ENCODE data around the gene SOCS6. TPM values are rescaled to one million over a fixed set of nuclear protein-coding genes. Genes with fewer than 3 reads are reported as not detected.
A peak's percentile ranks its signal among the peaks of the same experiment; 100 is the strongest.

SOCS6 gene
- total RNA-seq, 1 experiment from 2014 or later: 7.8 TPM

DNA sequence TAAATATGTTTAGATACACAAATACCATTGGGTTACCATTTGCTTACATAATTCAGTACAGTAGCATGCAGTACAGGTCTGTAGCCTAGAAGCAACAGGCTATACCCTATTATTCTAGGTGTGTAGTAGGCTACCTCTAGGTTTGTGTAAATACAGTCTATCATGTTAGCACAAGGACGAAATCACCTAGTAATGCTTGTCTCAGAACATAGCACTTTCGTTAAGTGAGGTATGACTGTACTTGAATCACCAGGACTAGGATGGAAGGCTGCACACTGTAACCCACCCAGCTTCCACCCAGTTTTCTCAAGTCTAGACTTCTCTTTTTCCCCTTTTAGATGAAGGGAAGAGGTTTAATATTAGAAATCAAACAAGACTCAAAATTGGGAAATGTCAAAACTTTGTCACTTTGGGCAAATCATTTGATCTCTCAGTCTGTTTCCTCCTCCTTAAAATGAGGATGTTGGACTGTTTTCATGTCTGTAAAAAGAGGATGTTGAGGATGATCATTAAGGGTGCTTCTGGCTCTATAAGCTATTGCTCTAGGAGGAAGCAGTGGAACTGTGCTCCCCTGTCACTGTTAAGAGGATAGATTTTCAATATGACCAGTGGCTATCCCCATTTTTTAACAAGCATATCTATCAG, 3.7 kb upstream of the SOCS6 start:
- in situ Hi-C loops (cut with HindIII; ENCODE audit: low pct_unique_long_range_greater_than_20kb, low sequenced_read_pairs): no loop called here

DNA sequence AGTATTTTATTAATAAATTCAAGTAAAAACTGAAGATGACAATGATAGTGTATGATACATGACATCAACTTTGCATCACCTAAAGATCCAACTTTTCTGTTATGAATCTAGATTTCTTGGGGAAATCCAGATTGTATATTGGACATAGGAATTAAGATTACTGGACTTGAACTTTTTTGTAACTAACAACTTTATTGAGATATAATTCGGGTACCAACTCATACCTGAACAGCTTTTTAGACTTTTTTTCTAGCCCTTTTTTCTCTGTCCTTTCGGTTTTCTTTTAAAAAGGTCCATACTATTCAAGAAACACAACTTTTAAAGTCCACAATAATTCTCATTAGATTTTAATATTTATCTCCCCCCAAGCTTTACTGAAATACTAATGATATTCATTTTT, 1.1 kb upstream of the SOCS6 start:
- in situ Hi-C loops (cut with HindIII; ENCODE audit: low pct_unique_long_range_greater_than_20kb, low sequenced_read_pairs): no loop called here
- no peak for DNase-seq (ENCODE audit: low read depth)

More for the DNA sequence above, 3.7 kb upstream of the SOCS6 start:
- no peak for DNase-seq (ENCODE audit: low read depth)

DNA sequence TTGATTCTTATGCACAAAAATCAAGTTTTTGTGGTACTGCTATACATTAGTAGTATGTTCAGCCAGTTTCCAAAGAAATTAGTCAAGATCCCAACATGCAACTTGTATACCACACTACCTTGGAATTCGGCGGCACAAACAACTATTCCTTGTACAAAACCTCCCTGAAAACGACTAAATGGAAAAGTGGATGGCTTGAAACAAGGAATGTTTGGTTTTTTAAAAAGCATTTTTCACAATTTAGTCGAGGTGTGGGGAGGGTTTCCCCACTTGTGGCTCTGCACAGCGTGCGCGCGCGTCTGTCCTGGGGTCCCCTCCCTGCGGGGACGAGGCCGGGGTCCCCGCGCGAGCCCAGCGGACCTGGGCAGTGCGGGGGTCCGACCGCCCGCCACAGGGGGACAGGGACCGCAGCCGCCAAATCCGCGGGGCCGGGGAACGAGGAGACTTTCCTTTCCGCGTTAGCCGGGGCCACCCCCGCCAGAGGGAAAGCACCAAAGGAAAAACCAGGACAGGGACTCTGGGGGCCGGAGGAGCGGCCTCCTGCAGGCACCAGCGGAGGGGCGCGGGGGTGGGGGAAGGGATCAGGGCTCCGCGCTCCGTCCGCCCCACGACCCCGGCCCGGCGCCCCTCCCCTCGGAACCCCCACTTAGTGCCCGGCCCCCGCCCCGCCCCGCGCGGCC, 534 bp upstream of the SOCS6 start:
- DNase-seq (ENCODE audit: low read depth): peak; percentile 24
- in situ Hi-C loops (cut with HindIII; ENCODE audit: low pct_unique_long_range_greater_than_20kb, low sequenced_read_pairs): no loop called here

DNA sequence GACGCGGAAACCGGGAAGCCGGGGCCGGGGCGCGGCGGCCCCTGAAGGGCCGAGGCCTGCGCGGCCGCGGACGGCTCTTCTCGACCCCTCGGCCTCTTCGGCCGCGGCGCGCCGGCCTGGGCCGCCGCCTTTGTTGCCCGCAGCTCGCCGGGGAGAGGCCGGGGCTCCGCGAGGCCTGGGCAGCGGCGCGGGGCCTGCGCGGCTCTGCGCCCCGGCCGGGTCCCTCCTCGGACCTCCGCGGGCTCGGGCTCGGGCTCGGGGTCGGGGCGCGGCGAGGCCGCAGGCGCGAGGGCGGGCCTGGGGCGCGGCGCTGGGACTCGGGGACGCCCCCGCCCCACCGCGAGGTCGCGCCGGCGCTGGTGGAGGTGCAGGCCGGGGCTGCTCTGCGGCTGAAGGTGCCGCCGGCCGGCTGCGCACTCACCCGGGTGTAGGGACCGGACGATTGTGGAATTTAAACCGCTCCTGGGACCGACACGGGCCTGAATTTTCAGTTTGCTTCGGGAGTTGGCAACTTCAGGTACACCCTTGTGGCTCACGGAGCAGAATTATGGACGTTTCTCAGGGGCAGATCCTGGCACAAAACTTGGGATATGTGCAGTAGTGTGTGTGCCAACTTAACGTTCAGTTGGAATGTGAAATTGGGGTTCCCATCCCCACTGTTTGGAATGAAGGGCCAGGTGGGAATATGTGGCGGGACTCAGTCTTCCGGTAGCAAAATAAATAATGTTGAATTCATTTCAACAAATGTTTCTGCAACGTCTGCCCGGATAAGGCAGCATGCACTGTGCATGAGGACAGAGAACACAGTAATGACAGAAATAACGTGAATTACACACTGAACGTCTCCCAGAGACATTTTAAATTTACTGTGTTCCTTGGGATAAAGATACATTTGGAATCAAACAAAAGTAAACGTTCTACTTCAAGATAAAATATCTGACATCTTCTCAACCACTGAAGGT, 787 bp downstream of the SOCS6 start:
- in situ Hi-C loops (cut with HindIII; ENCODE audit: low pct_unique_long_range_greater_than_20kb, low sequenced_read_pairs): no loop called here
- DNase-seq (ENCODE audit: low read depth): peak; percentile 18

DNA sequence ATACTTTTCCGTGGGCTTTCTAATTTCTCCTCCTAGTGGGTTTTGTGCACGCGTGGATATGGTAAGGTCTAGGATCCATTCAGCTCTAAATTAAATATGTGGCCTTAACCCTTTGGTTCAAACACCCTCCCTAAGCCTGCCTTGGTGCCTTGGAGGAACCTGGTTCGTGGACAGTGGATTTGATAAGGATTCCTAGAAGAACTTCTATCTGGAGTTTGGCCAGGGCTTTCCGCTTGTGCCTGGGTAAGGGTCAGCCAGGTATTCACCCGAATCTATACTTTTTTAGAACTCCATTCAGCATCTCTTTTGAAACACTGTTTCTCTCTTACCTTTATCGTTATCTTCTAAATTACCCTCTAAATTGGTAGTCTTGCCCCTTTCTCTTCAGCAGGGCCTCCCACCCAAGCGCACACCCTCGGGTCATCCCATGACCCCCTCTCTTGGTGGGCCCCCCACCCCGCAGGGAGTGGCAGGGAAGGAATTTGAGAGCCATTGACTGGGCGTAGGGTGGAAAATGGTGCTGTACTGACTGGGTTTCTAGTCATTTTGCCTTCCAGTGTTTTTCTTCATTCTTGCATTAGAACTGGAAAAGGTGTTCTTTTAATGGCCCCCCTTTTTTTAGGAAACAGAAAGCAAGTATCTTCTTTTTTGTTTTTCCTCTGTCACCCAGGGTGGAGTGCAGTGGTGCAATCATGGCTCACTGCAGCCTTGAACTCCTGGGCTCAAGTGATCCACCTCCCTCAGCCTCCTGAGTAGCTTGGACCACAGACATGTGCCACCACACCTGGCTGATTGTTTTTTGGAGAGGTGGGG, 1.8 kb downstream of the SOCS6 start:
- no peak for DNase-seq (ENCODE audit: low read depth)
- in situ Hi-C loops (cut with HindIII; ENCODE audit: low pct_unique_long_range_greater_than_20kb, low sequenced_read_pairs): no loop called here

DNA sequence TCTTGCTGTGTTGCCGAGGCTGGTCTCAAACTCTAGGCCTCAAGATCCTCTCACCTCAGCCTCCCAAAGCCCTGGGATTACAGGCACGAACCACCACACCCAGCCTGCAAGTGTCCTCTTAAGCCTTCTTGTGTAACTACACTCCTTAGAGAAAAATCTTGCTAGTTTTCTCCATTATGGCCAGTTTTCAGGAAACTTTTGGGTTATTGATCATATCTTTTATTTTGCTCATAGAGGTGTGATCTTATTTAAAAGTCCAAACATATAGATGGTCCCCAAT, 2.4 kb downstream of the SOCS6 start:
- in situ Hi-C loops (cut with HindIII; ENCODE audit: low pct_unique_long_range_greater_than_20kb, low sequenced_read_pairs): no loop called here
- DNase-seq (ENCODE audit: low read depth): no peak

DNA sequence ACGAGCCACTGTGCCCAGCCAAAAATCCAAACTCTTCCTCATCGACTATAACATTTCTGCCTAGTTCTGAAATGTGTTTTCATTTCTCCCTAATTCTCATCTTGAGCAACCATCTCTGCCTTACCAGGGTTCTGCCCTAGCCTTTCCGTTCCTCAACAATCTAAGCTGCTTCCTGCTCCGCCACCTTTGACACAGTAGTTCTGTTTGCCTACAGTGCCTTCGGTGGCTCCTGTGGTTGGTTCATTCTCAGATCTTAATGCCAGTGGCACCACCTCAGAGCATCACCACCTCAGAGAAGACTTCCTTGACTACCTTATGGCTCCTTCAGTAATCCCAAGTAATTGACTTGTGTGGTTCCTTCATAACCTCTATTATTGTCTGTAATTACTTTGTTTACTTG, 3.8 kb downstream of the SOCS6 start:
- no peak for DNase-seq (ENCODE audit: low read depth)
- in situ Hi-C loops (cut with HindIII; ENCODE audit: low pct_unique_long_range_greater_than_20kb, low sequenced_read_pairs): no loop called here

DNA sequence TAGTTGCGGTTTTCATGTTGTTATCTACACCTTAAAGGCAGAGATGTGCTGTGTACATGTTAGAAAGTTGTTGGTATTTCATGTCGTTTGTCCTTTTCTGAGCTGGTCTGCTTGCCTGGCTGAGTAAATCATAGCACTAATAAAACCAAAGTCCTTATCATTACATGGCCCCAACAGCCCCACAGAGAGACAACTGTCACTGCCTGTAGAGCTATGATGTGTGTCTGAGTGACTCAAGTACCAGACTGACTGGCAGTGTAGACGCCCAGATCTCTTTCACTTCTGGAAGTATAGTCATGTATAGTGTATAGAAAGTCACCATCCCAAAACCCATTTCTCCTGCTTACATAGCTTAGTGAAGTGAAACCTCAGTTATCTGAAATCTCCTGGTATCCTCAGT, 4.3 kb downstream of the SOCS6 start:
- in situ Hi-C loops (cut with HindIII; ENCODE audit: low pct_unique_long_range_greater_than_20kb, low sequenced_read_pairs): no loop called here
- no peak for DNase-seq (ENCODE audit: low read depth)

DNA sequence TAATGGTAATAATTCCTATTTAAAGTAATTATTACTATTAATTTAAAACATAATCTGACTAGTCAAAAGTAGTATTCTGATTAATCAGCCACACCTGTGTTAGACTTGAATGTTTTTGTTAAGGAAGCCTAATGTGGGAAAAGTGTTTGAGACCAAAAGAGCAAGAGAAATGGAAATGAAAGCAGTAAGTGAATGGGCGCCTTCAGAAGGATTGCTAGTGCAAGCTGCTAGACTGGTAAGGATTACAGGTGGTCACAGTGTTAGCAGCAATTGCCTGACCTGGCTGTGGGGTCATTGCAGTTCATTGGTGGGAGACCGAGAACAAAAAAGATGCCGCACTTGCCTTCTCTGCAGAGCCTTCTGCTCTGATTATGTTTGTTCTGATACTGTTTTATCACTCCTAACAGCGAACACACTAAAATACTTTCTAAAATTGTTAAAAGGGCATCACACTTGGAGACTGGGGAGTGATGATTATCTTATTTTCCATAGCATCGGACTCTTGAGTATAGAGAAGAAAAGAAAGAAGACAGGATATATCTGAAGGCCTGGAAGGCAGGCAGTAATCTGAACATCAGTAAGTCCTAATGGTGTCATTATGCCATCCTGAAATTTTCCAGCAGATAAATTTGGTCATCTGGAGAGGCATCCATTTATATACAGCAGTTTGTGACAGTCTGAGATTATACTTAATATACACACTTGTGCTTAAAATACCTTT, 5.8 kb downstream of the SOCS6 start:
- in situ Hi-C loops (cut with HindIII; ENCODE audit: low pct_unique_long_range_greater_than_20kb, low sequenced_read_pairs): no loop called here
- no peak for DNase-seq (ENCODE audit: low read depth)

DNA sequence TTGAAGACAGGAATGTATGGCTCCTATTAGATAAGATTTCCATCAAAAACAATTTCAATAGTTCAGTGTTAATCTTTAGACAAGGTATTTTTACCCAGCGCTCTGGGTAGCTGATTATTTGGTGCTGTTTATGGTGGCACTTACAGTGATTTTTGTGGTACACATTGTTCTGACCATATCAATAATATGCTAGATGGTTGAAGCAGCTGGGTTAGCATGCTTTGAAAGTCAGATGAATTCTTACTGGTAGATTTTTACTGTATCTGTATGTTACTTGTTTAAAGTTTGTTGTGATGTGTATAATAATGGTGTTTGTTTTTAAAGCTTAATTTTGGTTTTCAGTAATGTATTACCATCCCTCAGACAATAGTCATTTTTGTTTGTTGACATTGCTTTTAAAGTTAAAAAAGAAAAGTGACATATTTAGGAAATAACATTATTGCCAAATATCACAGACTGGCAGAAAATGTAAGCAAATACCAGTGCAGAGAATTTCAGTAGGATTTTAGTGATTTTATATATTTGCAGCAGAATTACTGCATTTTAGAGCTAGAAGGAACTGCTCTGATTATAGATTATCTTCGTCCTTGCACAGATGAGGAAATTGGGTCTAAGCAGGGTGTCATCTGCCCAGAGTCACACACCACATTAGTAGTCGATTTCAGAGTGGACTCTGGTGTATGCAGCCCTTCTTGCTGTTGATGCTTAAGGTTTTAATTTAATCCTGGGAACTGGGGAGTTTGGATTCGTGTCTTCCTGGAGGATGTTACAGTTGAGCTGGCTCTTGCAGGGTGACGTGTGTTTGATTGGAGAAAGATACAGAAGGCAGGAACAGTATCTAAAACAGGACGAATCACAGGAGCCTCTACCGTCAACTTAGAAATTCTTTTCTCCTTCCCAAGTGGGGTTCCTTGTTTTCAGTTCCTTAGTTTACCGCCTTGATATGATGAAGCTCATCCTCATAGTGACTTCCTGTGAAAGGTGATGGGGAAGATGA, 6.6 kb downstream of the SOCS6 start:
- in situ Hi-C loops (cut with HindIII; ENCODE audit: low pct_unique_long_range_greater_than_20kb, low sequenced_read_pairs): no loop called here
- DNase-seq (ENCODE audit: low read depth): peak; percentile 19

DNA sequence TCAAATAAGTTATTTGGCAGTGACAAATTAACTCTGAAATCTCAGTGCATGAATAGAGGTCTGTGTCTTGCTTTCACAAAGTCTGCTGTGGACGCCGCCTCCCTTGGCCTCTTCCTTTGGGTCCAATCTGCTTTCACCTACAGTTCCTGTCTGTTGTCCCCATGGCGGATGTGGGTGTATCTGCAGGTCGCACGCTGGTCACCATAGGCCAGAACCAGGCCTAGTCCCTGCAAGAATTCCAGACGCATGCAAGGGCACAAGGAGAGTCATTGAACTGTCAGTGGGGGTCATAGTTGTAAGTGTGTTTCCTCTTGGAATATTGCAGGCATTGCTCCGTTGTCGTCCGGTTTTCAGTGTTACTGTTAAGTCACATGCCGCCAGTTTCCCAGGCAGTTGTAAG, 7.4 kb downstream of the SOCS6 start:
- DNase-seq (ENCODE audit: low read depth): peak; percentile 34
- in situ Hi-C loops (cut with HindIII; ENCODE audit: low pct_unique_long_range_greater_than_20kb, low sequenced_read_pairs): no loop called here

DNA sequence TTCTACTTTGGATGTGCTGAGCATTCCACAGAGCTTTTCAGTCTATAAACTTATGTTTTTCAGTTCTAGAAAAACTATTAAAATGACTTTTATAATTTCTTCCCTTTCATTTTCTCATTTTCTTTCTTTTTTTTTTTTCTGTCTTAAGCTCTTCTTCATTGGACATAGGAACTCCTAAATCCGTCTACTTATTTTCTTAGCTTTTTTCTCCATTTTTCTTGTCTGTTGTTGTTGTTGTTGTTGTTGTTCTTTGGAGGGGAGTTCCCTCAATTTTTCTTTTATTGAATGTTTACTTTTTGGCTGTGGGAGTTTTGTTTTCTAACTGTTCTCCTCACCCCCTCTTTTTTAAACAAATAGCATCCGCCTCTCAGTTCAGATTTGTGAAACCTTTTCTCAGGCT, 7.9 kb downstream of the SOCS6 start:
- no peak for DNase-seq (ENCODE audit: low read depth)
- in situ Hi-C loops (cut with HindIII; ENCODE audit: low pct_unique_long_range_greater_than_20kb, low sequenced_read_pairs): no loop called here

DNA sequence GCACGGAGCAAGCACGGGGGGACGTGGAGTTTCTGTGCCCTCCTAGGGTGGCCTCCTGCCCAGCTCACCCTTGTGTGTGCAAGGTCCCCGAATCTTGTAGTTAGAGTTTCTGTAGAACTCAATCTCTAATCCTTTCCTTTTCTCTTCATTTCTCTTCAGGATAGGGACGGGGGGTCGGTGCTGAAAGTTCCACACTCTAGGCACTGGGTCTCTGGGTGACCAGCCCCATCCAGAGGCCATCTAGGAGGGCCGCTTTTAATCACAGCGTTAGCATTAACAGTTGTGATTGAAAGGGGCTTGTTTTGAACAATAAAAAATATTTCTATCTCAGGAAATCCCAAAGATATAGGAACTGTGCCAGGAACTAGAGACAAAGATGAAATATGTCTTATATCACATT, 10.5 kb downstream of the SOCS6 start:
- in situ Hi-C loops (cut with HindIII; ENCODE audit: low pct_unique_long_range_greater_than_20kb, low sequenced_read_pairs): no loop called here
- no peak for DNase-seq (ENCODE audit: low read depth)

DNA sequence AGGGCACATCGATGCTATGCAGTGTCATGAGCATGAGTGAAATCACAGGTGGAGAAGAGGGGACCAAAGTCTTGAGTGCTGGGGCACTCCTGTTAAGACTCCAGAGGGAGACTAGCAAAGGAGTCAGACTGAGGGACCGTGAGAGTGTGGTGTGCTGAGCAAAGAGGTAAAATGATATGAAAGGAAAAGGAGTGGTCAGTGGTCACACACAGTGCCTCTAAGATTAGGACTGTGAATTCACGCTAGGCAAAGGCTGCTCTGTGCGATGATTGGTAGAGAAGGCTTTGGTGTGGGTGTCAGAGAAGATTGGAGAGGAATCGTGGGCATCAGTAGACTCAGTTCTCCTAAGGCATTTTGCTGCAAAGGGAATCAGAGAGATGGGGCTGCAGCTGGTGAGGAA, 12.8 kb downstream of the SOCS6 start:
- in situ Hi-C loops (cut with HindIII; ENCODE audit: low pct_unique_long_range_greater_than_20kb, low sequenced_read_pairs): no loop called here
- DNase-seq (ENCODE audit: low read depth): no peak

DNA sequence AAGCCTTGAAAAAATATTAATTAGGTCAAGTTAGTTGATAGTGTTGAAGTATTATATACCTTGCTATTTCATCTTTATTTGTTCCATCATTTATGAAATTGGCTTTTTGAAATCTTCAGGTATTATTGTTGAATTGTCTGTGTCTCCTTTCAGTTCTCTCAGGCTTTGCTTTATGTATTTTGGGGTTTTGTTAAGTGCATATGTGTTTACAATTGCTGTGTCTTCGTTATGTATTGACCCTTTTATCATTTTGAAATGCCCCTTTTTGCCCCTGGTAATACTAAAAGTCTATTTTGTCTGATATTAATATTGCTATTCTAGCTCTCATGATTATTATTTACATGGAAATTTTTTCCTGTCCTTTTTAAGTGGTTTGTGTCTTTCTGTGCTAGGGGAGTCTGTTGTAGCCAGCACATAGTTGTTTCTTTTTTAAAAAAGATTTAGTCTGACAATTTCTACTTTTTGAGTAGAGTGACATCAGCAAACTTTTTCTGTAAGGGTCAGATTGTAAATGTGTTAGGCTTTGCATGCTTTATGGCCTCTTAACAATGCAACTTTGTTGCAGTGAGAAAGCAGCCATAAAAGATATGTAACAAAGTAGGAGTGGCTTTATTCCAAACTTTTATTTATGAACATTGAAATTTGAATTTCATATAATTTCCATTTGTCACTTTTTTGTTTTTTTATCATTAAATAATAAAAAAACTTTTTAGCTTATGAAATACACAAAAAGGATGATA, 19.9 kb downstream of the SOCS6 start:
- in situ Hi-C loops (cut with HindIII; ENCODE audit: low pct_unique_long_range_greater_than_20kb, low sequenced_read_pairs): no loop called here
- DNase-seq (ENCODE audit: low read depth): no peak

DNA sequence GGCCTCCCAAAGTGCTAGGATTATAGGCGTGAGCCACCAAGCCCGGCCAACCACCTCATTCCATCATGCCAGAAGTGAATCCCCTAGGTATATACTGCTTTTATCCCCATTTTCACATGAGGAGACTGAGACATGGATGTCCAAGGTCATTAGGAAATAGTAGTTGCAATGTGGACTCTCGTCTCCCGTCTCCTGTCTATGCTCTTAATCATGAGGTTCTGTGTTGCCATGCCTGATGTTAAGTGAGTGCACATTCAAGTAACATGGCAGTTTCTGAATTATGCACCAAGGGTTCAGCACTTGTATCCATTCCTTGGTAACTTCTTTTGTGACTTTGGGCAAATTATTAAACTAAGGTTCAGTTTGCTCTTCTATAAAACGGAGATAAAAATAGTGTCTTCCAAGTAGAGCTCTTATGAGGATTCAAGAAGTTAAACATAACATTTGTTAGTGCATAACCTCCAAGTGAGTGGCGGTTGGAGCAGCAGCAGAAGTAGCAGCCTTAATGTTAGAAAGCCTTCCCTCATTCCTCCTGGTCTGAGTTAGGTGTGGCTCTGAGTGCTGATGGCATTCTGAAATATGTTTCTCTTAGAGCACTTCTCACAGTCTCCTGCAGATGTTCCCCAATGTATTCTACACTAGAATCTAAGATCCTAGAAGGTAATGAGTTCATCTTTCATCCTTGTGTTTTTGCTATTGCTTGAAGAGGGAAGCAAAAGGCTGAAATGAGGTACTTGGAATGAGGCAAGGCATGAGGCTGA, 21.9 kb downstream of the SOCS6 start:
- in situ Hi-C loops (cut with HindIII; ENCODE audit: low pct_unique_long_range_greater_than_20kb, low sequenced_read_pairs): no loop called here

More for the DNA sequence above, 21.9 kb downstream of the SOCS6 start:
- DNase-seq (ENCODE audit: low read depth): no peak
